MM.1S (cell line): ENCODE data around the gene BBS7.

ENCODE experiments used
- EZH2 ChIP-seq: fragments of 300-600 bp; sonication (generic); optimal IDR thresholded peaks from 2 replicates; pipeline ENCODE3; 2017; ENCODE audit warnings: low read depth, mild to moderate bottlenecking, antibody characterized with exemption, low read length, mixed read lengths
- TF ChIP-seq, protein P1 (sequence below): fragments of 300-600 bp; sonication (generic); IDR thresholded peaks from 2 replicates; pipeline ENCODE4 v1.5.1; 2016; ENCODE audit warnings: antibody characterized with exemption, low read length, mixed read lengths

DNA sequence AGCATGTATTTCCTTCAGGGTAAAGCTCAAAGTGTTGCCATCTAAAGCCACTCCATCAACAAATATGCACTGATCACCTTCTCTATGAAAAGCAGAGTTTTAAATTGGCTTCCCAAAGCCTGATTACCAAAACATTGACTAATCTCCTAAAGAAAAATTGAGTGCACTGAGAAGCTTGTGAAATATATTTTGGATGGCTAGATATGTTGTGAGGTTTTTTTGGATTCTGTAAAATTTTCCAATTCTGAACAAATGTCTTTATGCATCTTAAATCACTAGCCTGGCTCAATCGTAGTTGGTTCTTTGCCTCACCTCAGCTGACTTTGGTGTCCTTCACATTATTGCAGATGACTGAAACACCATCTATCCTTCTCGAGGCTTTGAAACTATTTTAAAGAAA is 84.1 kb downstream of the BBS7 start:
- TF ChIP-seq, protein P1, sequence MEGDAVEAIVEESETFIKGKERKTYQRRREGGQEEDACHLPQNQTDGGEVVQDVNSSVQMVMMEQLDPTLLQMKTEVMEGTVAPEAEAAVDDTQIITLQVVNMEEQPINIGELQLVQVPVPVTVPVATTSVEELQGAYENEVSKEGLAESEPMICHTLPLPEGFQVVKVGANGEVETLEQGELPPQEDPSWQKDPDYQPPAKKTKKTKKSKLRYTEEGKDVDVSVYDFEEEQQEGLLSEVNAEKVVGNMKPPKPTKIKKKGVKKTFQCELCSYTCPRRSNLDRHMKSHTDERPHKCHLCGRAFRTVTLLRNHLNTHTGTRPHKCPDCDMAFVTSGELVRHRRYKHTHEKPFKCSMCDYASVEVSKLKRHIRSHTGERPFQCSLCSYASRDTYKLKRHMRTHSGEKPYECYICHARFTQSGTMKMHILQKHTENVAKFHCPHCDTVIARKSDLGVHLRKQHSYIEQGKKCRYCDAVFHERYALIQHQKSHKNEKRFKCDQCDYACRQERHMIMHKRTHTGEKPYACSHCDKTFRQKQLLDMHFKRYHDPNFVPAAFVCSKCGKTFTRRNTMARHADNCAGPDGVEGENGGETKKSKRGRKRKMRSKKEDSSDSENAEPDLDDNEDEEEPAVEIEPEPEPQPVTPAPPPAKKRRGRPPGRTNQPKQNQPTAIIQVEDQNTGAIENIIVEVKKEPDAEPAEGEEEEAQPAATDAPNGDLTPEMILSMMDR, result no peak
- no peak for TF ChIP-seq EZH2
